GM21528 (cell line): Measurements from ENCODE around the gene RAB5B.
"Not testable (repeated sequence)": the region's sequence is repeated elsewhere in the genome, so short reads cannot be mapped to it uniquely, and the experiment has no call there.

Source experiments
- ATAC-seq: cut with Tn5 transposase; IDR thresholded peaks from one replicate; pipeline ENCODE4 v1.9.1; 2021; ENCODE audit warnings: mild to moderate bottlenecking, moderate library complexity; ENCODE audit not compliant: unreplicated experiment, low FRiP score

RAB5B gene

GRCh38 chr12:55981882-55982281 is 8.0 kb downstream of the RAB5B start:
- not testable (repeated sequence) for ATAC-seq

DNA sequence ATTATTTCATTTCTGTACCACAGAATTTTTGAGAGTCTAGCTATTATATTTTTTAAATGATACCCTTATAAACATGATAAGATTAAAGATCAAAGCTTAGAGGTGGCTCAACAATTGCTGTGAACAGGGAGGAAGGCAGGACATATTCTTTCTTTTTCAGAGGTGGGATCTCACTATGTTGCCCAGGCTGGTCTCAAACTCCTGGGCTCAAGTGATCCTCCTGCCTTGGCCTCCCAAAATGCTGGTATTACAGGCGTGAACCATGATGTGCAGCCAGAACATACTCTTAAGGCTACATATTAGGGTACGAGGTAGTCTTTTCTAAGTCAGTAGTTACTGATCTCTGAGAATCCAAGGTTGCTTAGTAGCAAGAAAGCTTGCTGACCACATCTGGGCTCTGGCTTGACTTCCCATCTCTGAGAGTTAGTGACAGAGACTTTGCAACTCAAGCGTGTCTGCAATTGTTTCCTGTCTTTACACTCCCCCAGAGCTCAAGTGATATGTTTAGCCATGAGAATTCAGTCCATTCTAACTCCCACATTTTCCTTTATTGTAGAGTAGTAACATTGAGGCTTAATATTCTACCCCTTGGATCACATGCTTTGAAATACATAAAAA is 8.6 kb downstream of the RAB5B start:
- no peak for ATAC-seq

DNA sequence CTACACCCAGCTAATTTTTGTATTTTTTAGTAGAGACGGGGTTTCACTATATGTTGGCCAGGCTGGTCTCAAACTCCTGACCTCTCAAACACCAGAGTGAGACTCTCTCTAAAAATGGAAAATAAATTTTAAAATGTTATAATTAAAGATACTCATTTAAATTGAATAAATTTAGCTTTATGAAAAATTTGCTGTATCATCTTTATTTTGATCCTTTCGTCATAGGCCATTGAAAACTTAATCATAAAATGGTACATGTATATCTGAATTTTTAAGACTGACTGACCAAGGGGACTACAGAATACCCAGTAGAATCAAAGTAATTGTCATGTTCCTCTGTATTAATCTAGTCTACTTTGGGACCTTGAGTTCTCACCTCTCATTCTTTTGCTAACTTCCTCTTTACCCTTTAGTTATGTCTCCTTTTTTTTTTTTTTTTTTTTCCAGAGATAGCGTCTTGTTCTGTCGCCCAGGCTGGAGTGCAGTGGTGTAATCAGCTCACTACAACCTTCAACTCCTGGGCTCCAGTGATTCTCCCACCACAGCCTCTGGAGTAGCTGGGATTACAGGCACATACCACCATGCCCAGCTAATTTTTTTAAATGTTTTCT is 9.5 kb downstream of the RAB5B start:
- no peak for ATAC-seq

DNA sequence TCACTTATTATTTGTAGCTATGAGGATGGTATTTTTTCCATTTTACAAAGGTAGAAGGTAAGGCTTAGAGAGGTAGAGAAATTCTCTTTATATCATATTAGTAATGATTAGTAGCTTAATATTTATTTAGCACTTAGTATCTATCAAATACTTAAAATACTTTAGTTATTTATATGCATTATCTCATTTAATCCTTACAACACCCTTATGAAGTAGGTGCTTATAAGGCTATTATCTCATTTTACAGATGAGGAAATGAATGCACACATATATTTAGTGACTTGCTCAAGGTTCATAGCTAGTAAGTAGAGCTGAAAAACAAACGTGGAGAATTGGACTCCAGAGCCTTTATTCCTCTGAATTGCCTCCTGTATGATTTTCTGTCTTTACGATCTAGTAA is 11.0 kb downstream of the RAB5B start:
- ATAC-seq, result no peak

- ATAC-seq, result no peak
Observed at GRCh38 chr12:55985341-55985740, 11.5 kb downstream of the RAB5B start.

GRCh38 chr12:55985976-55986375 is 12.1 kb downstream of the RAB5B start:
- not testable (repeated sequence) for ATAC-seq

- no peak for ATAC-seq
Observed at GRCh38 chr12:55991110-55991509, 17.2 kb downstream of the RAB5B start.

DNA sequence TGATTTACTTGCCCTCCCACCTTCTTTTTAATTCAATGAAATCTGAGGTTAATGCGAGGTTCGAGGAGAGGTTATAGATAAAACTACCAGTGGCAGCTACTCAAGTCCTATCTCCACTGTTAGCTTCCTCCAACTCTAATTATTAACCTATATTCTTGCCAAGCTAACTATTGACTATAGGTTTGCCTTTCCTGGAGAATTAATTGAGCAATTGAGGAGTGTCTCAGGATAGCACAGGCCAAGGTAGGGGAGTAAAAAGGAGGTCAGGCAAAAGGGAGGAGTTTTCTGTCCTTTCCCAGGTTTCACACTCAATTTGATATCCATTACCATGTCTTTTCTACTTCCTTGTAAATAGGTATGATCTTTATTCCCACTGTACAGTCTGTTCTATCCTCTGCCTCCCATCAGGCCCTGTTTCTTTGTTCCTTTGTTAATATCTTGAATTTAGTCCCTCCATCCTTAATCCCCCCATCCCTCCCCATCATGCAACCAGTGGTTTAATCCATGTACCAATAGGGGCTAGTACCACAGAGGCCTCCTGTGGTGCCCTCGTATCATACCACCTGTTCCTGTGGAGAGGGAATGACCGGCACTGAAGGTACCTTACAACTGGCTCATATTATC is 19.5 kb downstream of the RAB5B start:
- no peak for ATAC-seq

DNA sequence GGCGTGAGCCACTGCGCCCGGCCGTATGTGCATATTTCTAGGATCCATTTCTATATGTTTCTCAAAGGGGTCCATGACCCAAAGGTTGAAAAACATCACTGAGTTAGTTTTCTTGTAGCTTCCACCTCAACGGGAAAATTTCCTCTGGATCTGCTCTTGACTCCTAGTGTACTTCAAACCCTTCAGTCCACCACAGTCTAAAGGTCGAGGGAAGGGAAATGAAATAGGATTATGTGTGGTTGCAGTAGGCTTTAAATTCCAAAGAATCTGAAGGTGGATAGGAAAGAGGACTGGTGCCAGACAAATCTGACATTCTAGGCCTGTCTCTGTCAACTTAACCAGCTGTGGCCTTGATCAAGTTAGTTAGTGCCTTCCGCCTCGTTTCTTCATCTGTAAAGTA is 21.5 kb downstream of the RAB5B start:
- no peak for ATAC-seq

DNA sequence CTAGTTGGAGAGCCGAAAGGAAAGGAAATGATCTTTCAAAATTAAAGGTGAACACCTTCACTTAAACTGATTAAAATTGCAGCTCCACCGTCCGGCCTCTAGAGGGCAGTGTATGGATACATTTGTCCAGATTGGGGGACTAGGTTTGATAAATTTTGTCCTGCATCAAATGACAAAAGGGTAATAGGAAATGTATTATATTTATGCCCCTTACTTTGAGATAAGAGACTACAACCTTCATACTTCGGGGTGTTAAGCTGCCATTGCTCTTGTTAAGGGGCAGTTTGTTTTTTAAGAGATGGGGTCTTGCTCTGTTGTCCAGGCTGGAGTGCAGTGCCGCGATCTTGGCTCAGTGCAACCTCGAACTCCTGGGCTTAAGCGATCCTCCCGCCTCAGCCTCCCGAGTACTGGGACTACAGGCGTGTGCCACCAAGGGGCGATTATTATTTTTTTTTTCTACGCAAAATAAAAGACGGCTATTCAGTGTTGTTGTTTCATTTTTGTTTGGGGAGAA is 22.4 kb downstream of the RAB5B start:
- ATAC-seq, result no peak

DNA sequence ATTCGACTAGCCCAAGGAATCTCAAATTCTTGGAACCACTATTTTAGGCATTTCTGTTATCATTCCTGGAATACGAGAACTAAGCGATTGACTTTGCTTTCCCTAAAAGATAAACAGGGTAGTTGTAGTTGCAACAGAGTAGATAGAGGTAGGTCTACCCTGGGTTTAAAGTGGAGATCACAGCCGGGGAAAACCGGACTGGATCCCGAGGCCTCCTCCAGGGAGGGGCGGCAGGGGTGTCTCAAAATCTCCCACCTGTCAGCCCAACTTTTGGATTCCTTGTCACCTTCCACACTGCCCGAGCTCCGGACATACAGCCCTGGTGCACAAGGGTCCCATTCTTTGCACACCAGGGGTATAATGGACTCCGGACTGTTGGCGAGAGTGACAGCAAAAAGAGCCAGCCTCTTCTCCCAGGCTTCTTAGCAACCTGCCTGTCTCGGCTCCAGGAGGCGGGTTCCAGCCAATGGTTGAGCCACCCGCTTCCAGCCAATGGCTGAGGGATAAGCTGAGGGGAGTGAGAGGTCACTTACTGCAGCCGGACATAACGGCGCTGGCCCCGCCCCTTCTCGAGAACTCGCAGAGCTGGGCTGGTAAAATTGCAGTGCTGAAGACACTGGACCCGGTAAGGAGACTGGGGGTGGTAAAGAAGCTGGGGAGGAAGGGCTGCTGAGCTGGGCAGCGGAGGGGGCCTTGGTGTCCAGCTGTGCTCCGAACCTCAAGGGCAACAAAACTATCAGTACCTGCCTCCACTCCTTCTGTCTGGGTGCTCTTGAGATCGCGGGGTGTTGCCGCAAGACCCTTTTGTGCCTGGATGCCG is 23.0 kb downstream of the RAB5B start, which contains the start of gene SUOX:
SUOX (plus strand) TSS at position 562 of the 820 bp plus-strand sequence. CDS start 4,946 bp downstream, outside the sequence.
- peak; percentile 97 for ATAC-seq

- no peak for ATAC-seq
Observed at GRCh38 chr12:55997535-55997859, 23.6 kb downstream of the RAB5B start.

GRCh38 chr12:55999522-55999921 is 25.6 kb downstream of the RAB5B start:
- not testable (repeated sequence) for ATAC-seq

DNA sequence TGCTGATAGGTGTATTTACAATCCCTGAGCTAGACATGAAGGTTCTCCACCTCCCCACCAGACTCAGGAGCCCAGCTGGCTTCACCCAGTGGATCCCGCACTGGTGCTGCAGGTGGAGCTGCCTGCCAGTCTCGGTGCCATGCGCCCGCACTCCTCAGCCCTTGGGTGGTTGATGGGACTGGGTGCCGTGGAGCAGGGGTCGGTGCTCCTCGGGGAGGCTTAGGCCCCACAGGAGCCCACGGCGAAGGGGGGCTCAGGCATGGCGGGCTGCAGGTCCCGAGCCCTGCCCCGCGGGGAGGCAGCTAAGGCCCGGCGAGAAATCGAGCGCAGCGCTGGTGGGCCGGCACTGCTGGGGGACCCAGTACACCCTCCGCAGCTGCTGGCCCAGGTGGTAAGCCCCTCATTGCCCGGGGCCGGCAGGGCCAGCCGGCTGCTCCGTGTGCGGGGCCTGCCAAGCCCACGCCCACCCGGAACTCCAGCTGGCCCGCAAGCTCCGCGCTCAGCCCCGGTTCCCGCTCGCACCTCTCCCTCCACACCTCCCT is 26.2 kb downstream of the RAB5B start:
- not testable (repeated sequence) for ATAC-seq

- ATAC-seq, result no peak
Observed at GRCh38 chr12:56001487-56002100, 27.7 kb downstream of the RAB5B start.

DNA sequence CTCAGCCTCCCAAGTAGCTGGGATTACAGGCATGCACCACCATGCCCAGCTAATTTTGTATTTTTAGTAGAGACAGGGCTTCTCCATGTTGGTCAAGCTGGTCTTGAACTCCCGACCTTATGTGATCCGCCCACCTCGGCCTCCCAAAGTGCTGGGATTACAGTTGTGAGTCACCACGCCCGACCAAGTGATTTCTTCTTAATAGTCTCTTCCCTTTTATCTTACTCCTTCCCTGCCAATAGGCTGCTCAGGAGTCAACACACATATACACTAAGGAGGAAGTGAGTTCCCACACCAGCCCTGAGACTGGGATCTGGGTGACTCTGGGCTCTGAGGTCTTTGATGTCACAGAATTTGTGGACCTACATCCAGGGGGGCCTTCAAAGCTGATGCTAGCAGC is 29.5 kb downstream of the RAB5B start:
- not testable (repeated sequence) for ATAC-seq

DNA sequence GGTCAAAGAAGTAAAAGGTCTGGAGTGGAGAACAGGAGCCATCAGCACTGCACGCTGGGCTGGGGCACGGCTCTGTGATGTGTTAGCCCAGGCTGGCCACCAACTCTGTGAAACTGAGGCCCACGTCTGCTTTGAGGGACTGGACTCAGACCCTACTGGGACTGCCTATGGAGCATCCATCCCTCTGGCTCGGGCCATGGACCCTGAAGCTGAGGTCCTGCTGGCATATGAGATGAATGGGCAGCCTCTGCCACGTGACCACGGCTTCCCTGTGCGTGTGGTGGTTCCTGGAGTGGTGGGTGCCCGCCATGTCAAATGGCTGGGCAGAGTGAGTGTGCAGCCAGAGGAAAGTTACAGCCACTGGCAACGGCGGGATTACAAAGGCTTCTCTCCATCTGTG is 30.3 kb downstream of the RAB5B start:
- no peak for ATAC-seq

DNA sequence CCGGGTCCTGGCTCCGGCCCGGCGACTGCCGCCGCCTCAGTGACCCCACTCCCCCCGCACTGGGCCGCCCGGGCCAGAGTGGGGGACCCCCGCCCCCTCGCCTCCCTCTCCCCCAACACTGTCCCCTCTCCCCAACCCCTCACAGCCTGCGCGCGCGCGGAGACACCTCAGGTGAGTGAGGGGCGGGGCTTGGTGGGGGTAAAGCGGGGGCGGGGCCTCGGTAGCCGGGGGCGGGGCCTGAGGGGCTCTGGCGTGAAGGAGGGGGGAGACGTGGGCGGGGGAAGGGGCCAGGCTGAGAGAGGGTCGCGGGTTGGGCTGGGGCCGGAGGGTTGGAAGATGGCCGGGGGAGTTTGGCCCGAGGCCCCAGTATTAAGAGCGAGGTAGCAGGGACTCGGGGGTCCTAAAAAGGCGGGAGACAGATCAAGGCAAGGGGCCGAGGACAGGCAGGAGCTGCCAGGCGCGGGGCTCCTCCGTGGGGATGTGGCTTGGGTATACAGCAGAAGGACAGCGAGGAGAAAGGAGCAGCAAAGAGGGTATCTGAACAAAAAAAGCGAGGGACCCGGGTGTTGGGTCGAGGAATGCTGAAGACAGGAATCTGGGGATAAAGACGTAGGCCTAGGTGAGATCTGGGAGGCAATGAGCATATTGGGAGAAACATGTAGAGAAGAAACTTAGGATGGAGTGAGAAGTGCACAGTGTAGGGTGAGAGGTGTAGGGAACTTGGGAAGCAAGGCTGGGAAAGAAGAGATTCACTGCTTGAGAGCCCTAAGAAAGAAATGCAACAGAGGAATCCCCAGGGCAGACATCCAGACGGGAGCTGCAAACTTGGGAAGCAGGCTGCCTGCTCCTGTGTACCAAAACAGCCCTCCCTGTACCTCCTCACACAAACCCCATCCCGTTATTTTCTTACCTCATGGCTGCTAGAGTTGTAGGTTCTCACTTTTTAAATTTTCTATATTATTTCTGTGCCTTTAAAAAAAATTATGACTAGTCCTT is 34.0 kb downstream of the RAB5B start:
- no peak for ATAC-seq

GRCh38 chr12:56010111-56010570 is 36.3 kb downstream of the RAB5B start:
- no peak for ATAC-seq
